Fibroblast of skin of left quadriceps (primary cell): ENCODE data around the gene HNRNPLL.

Experiments
- DNase-seq, 2 experiments: peaks; one replicate each; pipeline ENCODE4 v3.0.0-alpha.2; 2013; ENCODE audit warnings: low read depth in 2 of 2

HNRNPLL gene

DNA sequence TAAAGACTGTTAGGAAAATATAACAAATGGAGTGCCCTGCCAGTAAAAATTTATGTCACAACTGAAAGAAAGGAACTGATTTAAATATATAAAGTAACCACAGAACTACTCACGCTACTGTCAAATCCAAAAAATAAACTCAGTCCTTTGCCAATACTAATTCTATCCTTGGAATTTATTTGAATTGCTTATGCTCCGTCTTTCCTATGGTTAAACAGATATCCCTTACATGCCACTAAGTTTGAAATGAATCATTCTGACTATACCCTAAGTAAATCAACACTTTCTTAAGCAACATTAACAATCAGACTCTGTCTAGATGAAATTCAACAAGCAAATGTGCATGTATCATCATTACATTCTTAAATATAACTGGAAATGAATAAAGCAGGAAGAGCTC lies 9.8 kb downstream of the HNRNPLL start:
- DNase-seq: no peak

DNA sequence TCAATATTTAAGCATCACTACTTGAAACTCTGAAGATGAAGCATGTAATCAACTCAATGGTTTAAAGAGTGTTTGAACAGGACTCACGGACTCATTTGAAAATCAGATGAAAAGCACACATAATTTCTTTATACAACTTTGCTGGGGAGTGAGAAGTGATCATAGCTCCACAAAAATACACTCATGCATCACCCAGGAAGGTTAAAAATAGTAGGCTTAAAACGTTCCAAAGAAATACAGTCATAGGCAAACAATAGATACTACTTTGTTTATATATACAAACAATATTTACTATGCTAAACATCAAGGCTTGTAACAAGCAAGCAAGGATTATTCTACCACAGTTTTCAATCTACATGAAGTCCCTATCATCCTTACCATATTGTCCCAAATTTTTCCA lies 11.6 kb downstream of the HNRNPLL start:
- DNase-seq: no peak

DNA sequence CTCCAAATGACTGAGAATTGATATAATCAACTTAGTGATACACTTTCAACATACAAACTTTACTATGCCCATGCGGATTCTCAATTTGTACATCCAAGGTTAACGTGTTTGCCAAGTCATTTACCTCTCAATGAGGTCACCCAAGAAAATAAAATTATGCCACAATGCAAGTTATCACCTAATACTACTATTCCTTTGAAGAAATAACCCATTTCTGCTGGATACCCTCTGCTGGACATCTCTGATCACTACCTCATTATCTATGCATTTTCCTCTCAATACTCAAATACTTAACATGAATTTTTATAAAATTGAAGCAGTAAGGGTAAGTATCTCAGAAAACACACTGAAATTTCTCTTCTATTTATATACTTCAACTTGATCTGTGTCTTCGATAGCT lies 12.7 kb downstream of the HNRNPLL start:
- DNase-seq: no peak

DNA sequence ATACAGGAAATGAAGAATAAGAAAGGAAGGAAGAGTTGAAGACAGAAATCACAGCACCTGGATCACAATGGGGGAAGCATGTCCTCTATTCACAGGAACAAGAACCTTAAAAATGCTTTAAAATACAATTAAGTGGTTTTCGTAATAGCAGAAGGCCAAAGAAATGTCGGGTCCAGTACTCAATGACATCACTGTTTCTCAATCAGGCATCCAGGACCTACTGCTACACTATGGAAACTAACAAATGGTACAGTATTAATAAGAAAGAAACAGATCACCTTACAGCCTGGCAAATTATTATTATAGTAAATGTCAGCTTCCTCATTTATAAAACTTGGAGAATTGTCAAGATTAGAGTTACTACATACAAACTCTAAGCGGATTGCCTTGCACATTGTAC lies 15.8 kb downstream of the HNRNPLL start:
- DNase-seq: no peak

DNA sequence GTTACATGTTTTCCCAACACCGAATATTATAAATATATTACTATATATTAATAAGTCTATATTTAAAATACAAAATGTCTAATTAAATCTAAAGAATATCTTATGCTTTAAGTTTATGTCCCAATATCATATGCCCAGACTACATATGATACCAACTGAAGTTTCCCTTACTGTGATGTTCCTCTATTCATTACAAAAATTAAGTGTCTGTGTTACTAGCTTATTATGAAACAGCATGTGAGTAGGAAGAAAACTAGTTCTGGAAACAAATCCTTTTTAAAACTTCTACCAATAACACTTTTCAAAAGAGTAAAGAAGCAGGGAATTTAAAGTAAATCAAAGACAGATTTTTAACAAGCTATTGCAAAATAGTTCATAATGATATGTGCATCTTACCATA lies 17.8 kb downstream of the HNRNPLL start:
- no peak for DNase-seq

DNA sequence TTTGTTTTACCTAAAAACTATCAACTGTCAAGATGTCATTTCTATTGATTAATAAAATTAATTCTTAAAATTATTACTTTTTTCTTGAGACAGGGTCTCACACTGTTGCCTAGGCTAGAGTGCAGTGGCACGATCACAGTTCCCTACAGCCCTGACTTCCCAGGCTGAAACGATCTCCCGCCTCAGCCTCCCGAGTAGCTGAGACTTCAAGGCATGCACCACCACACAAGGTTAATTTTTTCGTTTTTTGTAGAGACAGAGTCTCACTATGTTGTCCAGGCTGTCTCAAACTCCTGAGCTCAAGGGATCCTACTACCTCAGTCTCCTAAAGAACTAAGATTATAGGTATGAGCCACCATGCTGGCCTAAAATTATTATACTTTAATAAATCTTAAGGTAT lies 18.7 kb downstream of the HNRNPLL start:
- DNase-seq: no peak

DNA sequence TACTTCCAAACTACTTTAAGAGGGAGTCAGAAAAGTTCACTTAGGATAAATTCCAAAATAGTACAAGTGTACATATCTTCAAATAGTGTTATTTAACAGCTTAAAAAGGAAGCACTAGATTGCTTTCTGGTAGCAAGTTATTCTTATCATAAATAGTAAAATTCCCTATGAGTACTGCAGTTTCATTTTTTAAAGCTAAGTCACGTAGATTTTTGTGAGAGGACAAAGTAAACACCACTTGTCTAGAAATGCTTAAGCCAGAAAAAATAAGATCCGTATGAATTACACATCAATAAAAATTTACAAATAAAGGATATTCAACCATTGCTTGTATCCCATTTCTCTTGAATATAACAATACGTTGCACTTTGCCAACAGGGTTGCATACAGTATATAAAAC lies 19.2 kb downstream of the HNRNPLL start:
- DNase-seq: no peak

DNA sequence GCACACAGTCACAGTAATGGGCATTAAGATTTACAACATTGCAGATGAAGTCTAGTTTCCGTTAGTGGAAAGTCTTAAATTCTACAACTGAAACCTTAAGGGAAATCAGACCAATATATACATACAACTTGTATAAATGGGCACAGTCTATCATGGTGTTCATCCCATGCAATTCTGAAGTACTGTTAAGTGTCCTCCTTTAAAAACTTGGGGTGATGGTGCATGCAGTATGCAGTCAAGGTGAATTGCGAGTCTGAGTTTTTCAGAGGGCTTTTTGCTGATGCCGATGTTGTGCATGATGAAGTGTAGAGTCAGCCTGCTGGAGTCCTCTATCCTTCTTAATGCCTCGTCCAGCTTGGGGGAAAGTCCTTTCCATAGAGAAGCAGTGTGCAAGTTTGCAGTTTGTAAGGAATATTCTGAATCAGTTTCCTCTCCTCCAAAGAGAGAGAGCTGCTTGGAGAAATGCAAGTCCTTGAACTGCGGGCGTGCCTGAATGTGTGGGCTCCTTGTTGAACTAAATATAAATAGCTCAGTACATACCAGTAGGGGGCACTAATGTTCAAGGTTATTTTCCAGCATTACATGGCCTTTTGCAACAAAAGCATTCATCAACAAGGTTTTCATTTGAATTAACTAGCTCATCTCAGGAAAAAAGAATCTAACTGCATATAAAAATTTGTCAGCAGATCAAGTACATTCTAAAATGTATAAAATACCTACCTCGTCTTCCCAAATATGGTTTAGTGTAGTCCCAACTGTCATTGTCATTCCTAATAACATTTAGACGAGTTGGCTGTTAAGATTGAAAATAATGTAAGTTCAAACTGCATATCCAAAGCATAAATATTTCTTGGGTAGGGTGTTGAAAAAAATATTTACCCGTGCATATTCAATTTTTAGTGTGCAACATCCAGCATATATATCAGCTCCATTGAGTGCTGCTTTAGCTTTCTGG lies 21.3 kb downstream of the HNRNPLL start:
- DNase-seq: peak in 1 of 2 experiments; percentile 56

DNA sequence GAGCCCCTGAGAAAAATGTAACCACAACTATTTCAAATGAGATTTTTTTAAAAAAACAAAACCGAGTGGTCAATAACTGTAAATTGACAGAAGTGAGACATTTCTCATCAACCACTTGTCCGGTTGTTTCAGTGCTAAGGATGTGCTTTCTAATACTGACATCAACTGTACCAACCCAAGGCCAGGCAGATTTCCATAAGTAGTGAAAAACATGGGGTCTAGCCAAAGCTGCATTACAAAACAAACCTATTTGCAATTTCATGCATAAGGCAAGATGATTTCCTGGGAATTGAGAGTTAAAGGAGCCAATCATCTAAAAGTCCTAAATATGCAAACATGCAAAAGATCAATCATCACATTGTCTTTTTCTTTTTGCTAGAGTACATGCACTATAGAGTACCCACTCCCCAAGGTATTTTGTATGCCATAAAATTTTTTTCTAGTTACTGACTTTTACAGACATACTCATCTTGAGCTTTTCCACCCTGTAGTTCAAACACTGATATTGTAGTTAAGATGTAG lies 22.6 kb downstream of the HNRNPLL start:
- no peak for DNase-seq

DNA sequence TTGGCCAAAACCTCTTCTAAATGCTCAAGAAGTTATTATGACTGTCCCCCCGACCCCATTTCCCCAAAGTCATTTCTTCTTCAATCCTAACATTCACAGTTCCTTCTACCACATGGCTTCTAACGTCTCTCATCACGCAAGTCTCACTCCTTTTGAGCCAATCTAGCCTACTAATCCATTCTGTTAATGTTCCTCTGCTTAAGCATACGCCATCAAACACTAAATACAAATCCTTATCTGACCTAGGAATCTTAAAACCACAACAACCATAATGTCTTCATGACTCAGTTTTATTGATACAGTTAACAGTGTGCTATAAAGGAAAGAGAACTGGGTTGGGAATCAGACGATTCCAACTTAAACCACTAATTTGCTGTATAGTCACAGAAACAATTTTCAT lies 23.9 kb downstream of the HNRNPLL start:
- no peak for DNase-seq

DNA sequence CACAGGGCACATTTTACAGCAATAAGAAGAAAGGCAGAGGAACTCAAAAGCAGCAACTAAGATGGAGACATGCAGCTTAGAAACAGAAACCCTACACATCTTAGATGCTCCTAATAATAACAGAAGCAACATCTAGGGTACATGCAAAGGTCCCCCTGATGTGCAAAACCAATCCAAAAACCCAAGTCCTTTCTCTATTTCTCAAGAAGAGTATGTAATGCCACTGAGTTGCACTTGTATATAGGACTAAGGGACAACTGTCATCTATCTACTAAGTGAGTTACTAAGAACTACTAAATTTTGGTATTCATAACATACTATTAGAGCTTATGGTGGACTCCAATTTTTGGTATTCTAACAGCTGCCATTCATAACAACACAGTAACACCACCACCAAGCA lies 28.4 kb downstream of the HNRNPLL start:
- DNase-seq: no peak

DNA sequence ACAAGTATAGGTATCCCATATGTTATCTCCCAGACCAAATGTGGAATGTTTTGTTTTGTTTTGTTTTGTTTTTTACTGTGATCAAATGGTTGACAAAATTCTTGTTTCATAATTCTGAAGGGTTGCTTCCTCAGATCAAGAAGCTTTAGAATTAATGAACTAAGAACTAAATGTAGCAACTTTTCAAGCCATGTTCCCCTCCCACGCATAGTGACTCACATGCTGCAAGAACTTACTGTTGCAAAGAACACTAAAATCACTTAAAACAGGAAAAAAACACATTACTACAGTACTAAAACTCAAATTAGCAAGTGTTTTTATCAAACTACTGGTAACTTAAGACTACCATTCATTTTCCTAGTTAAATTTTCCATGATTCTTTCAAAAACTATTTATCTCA lies 30.6 kb downstream of the HNRNPLL start:
- DNase-seq: no peak

DNA sequence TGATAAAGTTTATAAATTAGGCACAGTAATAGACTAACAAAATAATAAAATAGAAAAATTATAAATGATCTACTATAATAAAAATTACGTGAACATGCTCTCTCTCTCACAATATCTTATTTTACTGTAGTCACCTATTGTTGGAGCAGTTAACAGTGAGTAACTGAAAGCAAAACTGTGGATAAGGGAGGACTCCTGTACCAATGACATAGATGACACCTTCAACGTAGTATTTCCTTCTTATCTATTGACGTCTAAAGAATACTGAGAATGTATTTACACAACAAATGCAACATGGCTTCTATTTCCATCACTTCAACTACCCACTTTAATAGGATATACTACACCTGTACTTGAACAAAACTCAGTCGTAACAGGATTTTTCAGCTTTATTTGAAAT lies 31.5 kb downstream of the HNRNPLL start:
- no peak for DNase-seq

DNA sequence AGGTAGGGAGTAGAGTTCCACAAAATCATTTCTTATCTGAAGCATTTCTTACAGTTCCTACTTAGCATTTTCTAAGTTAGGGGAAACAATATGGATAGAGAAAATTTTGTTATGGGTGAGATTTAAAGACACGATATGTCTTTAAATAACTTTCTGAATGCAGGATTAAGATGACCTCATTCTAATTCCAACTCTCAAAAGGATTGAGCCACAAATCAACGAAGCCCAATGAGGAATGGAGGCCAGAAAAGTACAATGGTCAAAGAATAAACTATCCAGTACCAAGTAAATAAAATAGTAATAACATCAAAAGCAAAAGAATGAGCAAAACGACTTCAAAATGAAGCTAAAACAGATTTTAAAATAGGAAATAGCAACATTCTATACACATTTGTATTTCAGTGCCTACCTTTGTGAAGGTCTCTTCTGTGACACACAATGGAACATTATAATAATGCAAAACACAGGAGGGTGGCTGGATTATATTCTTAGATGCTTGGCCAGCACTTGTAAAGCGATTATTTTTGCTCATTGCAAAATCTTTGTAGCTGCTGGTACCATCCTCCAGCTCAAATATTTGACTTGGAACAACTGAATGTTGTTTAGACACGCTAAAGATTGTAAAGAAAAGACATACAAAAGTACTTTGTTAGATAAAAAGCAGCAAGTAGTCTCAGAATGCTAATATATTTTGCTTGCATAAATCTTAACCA lies 33.8 kb downstream of the HNRNPLL start:
- DNase-seq: no peak

DNA sequence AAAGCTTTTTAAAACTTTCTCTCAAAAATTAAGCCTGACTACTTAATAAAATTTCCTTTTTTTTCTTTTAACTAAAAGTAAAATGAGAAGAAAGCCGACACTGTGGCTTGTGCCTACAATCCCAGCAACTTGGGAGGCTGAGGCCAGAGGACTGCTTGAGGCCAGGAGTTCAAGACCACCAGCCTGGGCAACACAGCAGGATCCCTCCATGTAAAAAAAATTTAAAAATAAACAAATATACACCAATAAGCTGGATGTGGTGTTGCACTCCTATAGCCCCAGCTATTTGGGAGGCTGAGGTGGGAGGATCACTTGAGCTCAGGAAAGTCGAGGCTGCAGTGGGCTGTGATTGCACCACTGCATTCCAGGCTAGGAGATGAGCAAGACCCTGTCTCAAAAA lies 37.4 kb downstream of the HNRNPLL start:
- DNase-seq: no peak

DNA sequence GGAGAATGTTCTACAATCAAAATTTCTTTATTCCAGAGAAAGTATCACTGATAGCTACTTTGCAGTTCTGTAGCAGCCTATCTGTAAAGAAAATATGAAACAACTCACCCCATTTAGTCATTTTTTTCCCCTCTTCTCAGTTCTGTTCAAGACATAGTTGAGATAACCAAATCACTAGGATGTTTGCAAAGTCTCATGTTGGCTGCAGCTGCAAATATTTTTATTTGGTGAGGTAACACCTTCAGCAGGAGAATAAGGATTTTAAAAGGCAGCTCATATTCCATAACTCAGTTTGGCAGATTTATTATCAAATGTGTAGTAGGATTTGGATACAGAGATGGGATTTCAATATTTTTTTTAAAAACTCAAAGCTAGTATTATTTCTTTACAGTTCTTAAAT lies 41.0 kb downstream of the HNRNPLL start:
- no peak for DNase-seq

DNA sequence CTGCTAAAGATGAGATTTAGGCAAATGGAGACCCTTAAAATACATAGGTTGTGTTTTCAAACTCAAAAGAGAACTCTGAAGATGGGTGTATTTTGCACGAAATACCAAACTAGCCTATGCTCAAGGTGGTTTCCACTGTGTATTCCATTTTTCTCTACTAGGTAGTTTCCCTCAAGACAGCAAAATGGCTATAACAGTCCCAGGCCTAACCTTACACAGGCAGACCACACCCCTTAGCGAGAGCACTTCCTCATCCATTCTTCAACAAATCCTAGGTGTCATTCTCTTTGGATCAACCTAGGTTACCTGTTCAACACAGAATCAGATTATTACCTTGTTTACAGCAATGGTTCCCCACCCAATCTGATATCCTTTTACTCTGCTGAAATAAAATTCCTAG lies 42.6 kb downstream of the HNRNPLL start:
- DNase-seq: no peak

DNA sequence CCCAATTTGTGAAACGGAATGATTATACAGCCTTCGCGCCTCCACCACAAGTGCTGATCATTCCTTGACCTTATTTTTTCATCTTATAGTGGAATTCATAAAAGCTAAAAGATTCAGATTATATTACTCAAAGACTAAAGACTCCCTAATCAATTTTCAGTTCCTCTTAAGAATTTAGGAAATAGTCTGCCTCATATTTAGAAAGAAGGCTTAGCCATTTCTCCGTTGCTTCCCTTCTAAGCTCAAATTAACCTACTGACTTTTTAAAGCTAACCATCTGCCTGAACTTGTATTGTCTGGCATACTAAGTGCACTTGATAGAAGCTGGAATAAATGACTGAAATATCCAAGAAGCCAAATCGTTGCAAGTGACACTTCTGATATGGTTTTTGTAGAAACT lies 44.7 kb downstream of the HNRNPLL start:
- no peak for DNase-seq

DNA sequence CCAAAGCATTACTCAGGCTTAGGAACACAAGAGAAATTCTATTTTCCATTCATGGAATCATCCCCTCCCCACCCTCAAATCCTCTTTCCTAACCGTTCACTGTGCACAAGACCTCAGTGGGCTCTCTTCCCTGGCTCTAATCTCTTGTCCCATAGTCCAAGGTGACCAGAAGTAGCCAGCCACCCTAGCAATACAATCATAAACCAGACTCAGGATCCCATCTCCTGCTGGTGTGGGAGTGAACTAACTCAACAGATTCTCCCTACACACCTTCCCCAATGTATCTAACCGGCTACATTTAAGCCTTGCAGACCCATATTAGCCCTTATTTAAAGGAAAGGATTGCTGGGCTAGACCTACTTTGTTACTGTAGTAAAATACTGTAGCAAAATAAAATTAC lies 45.5 kb downstream of the HNRNPLL start:
- no peak for DNase-seq

DNA sequence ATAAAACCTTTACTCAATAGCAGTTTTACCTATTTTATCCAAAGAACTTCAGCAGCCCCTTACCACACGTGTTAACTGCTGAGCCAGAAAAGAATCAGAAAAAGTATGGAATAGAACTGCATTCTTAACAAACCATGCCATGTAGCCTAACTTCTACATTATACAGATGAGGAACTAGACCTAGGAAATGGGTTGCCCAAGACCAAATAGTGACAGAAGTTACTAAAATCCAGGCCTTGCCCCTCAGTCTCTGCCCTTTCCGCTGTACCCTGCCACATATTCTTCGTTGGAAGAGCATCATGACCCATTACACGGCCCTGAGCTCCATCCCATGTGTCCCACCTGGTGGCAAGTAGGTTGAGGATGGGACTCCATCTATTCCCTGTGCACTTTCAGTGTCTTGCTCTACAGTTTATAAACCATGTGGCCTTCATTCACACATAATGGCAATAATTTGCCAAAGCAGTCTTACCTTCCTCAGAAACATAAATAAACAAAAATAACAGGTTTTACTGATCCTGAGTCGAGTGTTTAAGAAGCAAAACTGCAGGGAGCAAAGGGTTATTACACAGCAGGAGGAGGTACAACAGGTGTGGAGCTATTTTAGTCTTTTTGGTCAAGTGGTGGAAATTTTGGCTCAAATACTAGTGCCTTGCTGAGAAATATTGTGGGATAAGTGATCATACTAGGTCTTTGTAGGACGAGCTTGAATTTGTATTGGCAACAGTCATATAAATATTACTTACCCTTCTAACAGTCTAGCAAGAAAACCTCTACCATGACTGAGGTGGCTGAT lies 46.5 kb downstream of the HNRNPLL start:
- DNase-seq: no peak

DNA sequence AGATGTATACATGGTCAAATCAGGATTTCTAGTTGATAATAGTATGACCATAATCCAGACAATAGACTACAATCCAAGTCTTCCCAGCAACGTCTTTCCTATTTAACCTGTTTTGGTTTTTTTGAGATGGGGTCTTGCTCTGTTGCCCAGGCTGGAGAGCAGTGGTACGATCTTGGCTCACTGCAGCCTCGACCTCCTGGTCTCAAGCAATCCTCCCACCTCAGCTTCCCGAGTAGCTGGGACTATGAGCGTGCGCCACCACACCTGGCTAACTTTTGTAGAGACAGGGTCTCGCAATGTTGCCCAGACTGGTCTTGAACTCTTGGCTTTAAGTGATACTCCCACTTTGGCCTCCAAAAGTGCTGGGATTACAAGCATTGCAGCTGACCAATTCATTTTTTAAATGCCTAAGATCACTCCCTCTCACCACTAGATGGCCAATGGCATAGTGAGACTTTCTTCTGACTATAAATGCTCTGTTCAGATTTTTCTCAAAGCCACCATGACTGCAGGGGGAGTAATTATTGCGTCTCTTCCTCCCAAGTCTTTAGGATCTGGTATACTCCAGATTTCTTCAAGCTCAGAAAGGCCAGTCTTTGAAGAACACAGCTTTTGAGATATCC lies 47.6 kb downstream of the HNRNPLL start:
- DNase-seq: no peak

DNA sequence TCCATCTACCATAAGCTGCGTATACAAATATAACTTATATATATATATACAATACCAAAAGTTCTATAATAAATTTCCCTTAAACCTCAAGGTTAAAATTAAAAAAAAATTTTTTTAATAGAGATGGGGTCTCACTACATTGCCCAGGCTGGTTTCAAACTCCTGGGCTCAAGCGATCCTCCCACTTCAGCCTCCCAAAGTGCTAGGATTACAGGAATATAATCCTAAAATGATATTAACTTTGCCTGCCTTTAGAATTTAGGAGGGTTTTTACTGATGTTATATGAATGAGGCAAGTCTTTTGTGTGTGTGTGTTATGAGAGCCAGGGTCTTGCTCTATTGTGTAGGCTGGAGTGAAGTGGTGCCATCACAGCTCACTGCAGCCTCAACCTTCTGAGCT lies 49.2 kb downstream of the HNRNPLL start:
- no peak for DNase-seq
